OCI-LY7 (cell line): ENCODE measurements around the gene DUSP16. TPM values are rescaled to one million over a fixed set of nuclear protein-coding genes. Genes with fewer than 3 reads are reported as not detected.

Source experiments
- BruUV-seq: library from RNA; stranded (reverse); fragments of 400-500 nt; replicated peaks from 2 replicates; lab custom pipeline; 2021; lab: Mats Ljungman, UMichigan
- CTCF ChIA-PET: fragments of 300-600 bp; sonication (Branson Sonifier 250); formaldehyde crosslinking; loops from one replicate; lab custom pipeline; 2022; ENCODE audit warnings: antibody characterized with exemption; ENCODE audit not compliant: unreplicated experiment; lab: Charles Lee
- POLR2A ChIA-PET: fragments of 300-600 bp; sonication (Branson Sonifier 250); formaldehyde crosslinking; loops from one replicate; lab custom pipeline; 2022; ENCODE audit warnings: antibody characterized with exemption; lab: Charles Lee
- DNase-seq: peaks from one replicate; pipeline ENCODE4 v3.0.0-alpha.2; 2015; ENCODE audit warnings: low spot score
- H2AFZ ChIP-seq: fragments of 200-600 bp; sonication (generic), shearing (Covaris generic); 2 replicates; pipeline ENCODE4 v1.6.1; 2014; ENCODE audit warnings: mild to moderate bottlenecking, antibody characterized with exemption, low read length, moderate library complexity
- H3K27ac ChIP-seq: fragments of 200-600 bp; sonication (generic); 2 replicates; pipeline ENCODE4 v1.5.1; 2014; ENCODE audit warnings: mixed run types, low read depth, mild to moderate bottlenecking, moderate library complexity, low read length, inconsistent platforms; ENCODE audit not compliant: poor library complexity, severe bottlenecking
- H3K36me3 ChIP-seq: fragments of 200-600 bp; sonication (generic); 2 replicates; pipeline ENCODE4 v1.6.1; 2014; ENCODE audit warnings: mild to moderate bottlenecking, antibody characterized with exemption, low read length, moderate library complexity, mixed read lengths; ENCODE audit not compliant: insufficient read depth
- H3K4me1 ChIP-seq: fragments of 200-600 bp; sonication (generic); 2 replicates; pipeline ENCODE4 v1.5.1; 2014; ENCODE audit warnings: mild to moderate bottlenecking, low read length; ENCODE audit not compliant: insufficient read depth, poor library complexity, severe bottlenecking
- H3K4me2 ChIP-seq: fragments of 200-600 bp; sonication (generic); 2 replicates; pipeline ENCODE4 v1.6.1; 2014; ENCODE audit warnings: mild to moderate bottlenecking, low read length
- H3K4me3 ChIP-seq: fragments of 200-600 bp; sonication (generic); 2 replicates; pipeline ENCODE4 v1.5.1; 2014; ENCODE audit warnings: mild to moderate bottlenecking, low read depth, low read length; ENCODE audit not compliant: poor library complexity, severe bottlenecking
- H3K79me2 ChIP-seq: fragments of 200-600 bp; sonication (generic); 2 replicates; pipeline ENCODE4 v1.6.1; 2016; ENCODE audit warnings: low read depth, mild to moderate bottlenecking, low read length, moderate library complexity, mixed read lengths; ENCODE audit not compliant: insufficient read depth
- H3K9me2 ChIP-seq: fragments of 200-600 bp; sonication (generic); 2 replicates; pipeline ENCODE4 v1.6.1; 2016; ENCODE audit warnings: mild to moderate bottlenecking, low read length, mixed read lengths; ENCODE audit not compliant: insufficient read depth
- H3K9me3 ChIP-seq: fragments of 200-600 bp; sonication (generic); 2 replicates; pipeline ENCODE4 v1.6.1; 2014; ENCODE audit warnings: mild to moderate bottlenecking, mixed run types, low read length, mixed read lengths
- H4K20me1 ChIP-seq: fragments of 200-600 bp; sonication (generic); 2 replicates; pipeline ENCODE4 v1.6.1; 2014; ENCODE audit warnings: mild to moderate bottlenecking, antibody characterized with exemption, low read length, moderate library complexity, mixed read lengths; ENCODE audit not compliant: insufficient read depth
- CTCF ChIP-seq: fragments of 200-600 bp; sonication (generic); conservative IDR thresholded peaks from 2 replicates; pipeline ENCODE4 v1.5.1; 2014; ENCODE audit warnings: mild to moderate bottlenecking, antibody characterized with exemption, low read length, moderate library complexity, mixed read lengths
- EZH2phosphoT487 ChIP-seq: fragments of 200-600 bp; sonication (generic); IDR thresholded peaks from 2 replicates; pipeline ENCODE4 v1.6.1; 2018; ENCODE audit warnings: low read depth, borderline replicate concordance, mild to moderate bottlenecking, mixed run types, antibody characterized with exemption, low read length, moderate library complexity, mixed read lengths
- intact Hi-C: fragments of 100-400 bp; cut with micrococcal nuclease; formaldehyde crosslinking; loops from one replicate; pipeline ENCODE4 v1.10.0; 2022; ENCODE audit not compliant: unreplicated experiment
- total RNA-seq, 2 experiments: library from RNA; depleted of rRNA in 1 of 2; stranded (reverse); fragments of >200 nt in 1 of 2; shearing (Covaris generic) in 1 of 2; gene quantifications; 2 replicates each; pipeline ENCODE4 v1.2.3, GENCODE V29; 2014 to 2022

Gene DUSP16
- total RNA-seq, 2 experiments from 2014 or later = 2.8 to 11.8 TPM

DNA sequence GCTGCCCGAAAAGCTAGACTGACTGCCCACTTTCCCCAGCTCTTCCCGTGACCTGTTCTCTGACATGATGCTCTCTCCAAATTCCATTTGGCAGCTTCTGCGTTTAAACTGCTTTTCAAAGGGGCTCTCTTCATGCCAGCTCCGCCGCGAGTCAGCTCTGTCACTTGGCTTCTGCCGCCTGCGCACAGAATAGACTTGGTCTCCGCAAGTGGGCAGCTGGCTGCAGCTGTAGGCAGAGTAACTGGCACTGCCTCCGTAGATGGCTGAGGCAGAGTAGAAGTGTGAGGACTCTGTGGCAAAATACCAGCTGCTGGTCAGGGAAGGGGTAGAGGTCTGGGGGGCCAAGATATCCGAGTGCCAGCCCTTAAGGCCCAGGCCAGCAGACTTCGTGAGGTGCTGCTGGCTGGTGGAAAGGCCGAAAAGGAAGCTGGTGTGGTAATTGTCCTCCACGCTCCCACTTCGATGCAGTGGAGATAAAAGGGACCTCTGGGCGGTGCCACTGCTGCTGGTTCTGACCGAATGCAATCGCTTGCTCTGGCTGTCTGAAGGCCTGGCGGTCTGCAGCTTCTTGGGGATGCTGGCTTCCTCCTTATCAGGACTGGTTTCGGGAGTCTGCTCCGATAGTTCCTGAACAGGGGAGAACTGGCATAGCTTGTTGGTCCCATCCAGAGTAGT lies 85.7 kb downstream of the DUSP16 start:
- DNase-seq = no peak
- TF ChIP-seq CTCF (no peak), EZH2phosphoT487 (no peak)
- no TSS peak for BruUV-seq
- Histone ChIP-seq H3K4me3 (no peak overlapping the region), H3K27ac (no peak overlapping the region), H3K4me1 (no peaks in the 10 kb centered on the region), H3K9me3 (no peaks in the 10 kb centered on the region), H3K79me2 (no peaks in the 10 kb centered on the region), H3K9me2 (no peaks in the 10 kb centered on the region), H3K36me3 (0 out of 2 replicates have a peak, but pooled peaks cover 4% of the 10 kb centered on the region), H4K20me1 (no peaks in the 10 kb centered on the region), H3K4me2 (no peak overlapping the region), H2AFZ (no peak overlapping the region)
- intact Hi-C loops = no loop called here
- ChIA-PET POLR2A (interaction anchor here (1.8 to 1.9 kb wide), 2 partner anchors 10 to 11 kb away, joined by 4 to 8 read pairs; no protein-coding TSS in a partner anchor), CTCF (no interaction called here)

- no peak for DNase-seq
- POLR2A ChIA-PET = interaction anchor here (1.2 to 1.8 kb wide), 3 partner anchors 9 to 20 kb away, joined by 4 to 8 read pairs (median 6); no protein-coding TSS in a partner anchor
- Histone ChIP-seq H3K36me3 (0 out of 2 replicates have a peak, but pooled peaks cover 4% of the 10 kb centered on the region), H3K4me1 (no peaks in the 10 kb centered on the region), H3K4me3 (no peak overlapping the region), H3K79me2 (no peaks in the 10 kb centered on the region), H3K4me2 (no peak overlapping the region), H3K9me3 (no peaks in the 10 kb centered on the region), H4K20me1 (no peaks in the 10 kb centered on the region), H3K27ac (no peak overlapping the region), H2AFZ (no peak overlapping the region), H3K9me2 (no peaks in the 10 kb centered on the region)
- intact Hi-C loops = no loop called here
- CTCF ChIA-PET = no interaction called here
- BruUV-seq = no TSS peak
- TF ChIP-seq CTCF (no peak), EZH2phosphoT487 (no peak)
Measured at GRCh38 chr12:12474931-12475795, 87.5 kb downstream of the DUSP16 start.
